ENCODE measurements around the gene LRP1B.

The LRP1B gene

DNA sequence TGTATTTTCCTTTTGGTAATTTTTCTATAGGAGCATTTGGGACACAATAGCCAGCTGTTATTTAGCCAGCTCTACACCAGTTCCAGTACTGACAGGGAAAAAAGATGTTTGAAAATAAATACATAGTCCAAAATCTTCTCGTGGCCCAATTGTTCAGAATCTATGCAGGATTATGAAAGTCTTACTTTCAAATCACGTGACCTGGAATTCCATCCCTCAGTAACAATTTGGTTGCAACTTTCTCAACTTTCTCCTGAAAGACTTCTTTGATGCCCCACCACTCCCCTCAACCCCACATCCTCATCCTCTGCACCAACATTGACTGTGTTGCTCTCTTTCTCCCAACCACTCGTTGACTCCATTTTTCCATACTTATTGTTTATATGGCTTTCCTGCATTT lies 539.0 kb downstream of the LRP1B start:
- no peak for DNase-seq (ENCODE audit: low read depth in 2 of 2)

GRCh38 chr2:141590620-141591019 lies 540.2 kb downstream of the LRP1B start:
- DNase-seq (ENCODE audit: low read depth in 2 of 2), result no peak

- DNase-seq (ENCODE audit: low read depth in 2 of 2), result no peak
Measured at GRCh38 chr2:141589314-141589713, 541.5 kb downstream of the LRP1B start.

GRCh38 chr2:141586985-141587384 lies 543.8 kb downstream of the LRP1B start:
- no peak for DNase-seq (ENCODE audit: low read depth in 2 of 2)

GRCh38 chr2:141582213-141582612 lies 548.6 kb downstream of the LRP1B start:
- DNase-seq (ENCODE audit: low read depth in 2 of 2), result no peak

DNA sequence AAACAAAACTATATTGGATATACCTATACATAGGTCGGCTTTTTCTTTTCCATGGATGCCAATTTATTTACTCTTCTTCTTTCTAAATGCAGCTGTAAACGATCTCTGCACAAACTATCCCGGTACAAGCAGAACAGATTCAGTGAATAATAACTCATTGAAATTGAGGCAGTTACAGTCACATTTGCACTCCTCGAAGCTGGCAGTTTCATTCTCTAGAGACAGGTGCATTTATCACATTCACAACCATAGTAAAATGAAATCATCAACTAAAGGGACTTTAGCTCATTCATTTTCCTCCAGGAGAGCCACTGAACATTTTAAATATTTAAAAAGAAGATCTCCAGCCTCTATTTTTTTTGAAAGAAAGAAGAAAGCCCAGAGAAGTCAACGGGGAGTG lies 551.7 kb downstream of the LRP1B start:
- no peak for DNase-seq (ENCODE audit: low read depth in 2 of 2)

DNA sequence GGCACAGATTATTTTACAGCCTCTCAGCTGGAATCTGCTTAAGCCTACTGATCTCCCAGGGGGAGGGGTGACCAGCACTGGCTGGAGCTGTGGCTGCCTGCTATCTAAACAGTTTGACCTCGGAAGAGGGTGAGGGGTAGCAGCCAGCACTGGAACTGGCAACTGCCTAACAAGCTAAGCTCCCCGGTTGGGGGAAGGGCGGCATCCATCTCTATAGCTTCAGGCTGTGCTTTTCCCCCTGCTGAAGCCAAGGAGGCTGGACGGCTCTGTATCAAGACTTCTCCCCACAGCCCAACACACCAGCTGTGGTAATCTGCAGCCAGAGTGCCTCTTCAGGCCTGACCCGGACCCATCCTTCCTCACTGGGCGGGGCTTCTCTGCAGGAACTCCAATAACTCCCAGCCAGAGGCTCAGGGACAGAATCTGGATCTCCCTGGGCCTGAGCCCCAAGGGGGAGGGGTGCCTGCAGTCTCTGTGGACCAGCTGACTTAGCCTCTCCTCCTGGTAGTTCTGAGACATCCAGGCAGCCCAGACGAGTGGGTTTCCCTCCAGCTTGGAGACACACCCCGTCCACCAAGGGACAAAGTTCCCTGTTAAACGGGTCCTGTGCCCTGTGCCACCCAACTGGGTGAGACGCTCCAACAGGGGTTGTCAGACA lies 560.2 kb downstream of the LRP1B start:
- DNase-seq (ENCODE audit: low read depth in 2 of 2), result no peak

DNA sequence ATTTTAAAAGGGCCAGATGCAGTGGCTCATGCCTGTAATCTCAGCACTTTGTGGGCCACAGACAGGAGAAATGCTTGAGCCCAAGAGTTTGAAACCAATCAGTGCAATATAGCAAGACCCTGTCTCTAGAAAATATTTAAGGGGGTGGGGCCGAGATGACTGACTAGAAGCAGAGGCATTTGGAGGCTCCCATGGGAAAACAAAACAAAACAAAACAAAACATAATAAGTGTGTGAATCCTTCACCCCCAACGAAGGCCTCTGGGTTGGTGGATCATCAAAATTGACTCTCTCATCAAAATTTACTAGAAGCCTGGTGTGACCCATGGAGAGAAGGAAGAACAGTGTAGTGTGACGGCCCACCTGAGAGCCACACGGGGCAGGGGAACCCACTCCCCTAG lies 560.9 kb downstream of the LRP1B start:
- no peak for DNase-seq (ENCODE audit: low read depth in 2 of 2)

- DNase-seq (ENCODE audit: low read depth in 2 of 2), result no peak
Measured at GRCh38 chr2:141565597-141565996, 565.2 kb downstream of the LRP1B start.

- no peak for DNase-seq (ENCODE audit: low read depth in 2 of 2)
Measured at GRCh38 chr2:141560723-141561122, 570.1 kb downstream of the LRP1B start.

DNA sequence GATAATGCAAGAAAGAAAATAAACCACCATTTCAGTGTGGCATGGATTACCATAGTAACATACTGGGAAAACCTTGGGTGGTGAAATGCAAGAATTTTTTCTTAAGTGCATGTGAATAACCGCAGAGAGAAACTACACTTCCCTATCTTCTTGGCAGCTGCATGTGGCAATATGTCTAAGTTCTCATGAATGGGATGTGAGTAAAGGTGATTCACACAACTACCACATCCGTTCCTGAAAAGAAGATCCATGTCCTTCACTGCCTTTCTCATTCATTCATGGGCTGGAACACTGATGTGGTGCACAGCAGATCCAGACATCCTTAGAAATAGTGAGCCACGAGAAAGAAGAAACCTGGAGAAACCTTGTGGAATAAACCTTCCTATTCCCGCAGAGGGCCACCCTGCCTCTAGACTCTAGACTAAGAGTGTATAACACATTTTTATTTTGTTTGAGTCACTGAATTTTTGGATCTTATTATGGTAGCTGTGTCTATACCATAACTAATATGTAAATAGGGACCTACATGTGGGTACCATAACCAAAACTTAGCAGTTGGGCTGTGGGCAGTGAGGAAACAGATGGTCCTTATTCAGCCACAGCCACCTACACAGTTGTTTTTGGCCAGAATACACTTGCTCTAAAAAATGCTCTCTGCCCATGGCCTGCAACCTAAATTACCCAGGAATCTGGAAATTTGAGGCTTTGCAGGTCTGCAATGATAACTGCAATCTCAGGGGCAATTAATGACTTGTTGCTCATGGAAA lies 573.3 kb downstream of the LRP1B start:
- no peak for DNase-seq (ENCODE audit: low read depth in 2 of 2)

DNA sequence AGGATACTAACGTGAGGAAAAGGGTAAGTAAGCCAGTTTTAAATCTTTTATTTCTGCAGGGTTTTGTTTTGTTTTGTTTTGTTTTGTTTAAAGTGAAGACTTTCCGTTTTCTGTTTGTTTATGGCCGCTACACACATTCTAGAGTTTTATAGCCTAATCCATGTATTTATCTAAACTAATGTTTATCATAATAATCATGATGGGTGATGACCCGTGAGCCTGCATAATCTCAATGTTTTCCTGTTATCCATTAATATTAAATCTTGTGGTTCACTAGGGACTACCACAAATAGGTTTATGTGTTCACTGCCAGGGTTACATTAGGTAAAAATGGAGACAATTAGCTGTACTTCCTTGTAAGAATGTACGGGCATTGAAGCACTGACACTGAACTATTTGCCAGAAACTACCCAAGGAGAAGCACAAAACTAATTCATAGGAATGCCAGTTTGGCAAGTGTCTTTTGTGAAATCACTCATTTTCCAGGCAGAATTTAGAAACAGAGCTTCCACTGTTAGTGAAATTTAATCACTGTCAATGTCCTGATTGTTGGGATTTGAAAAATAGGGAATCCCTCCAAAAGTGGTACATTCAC lies 574.8 kb downstream of the LRP1B start:
- DNase-seq (ENCODE audit: low read depth in 2 of 2), result no peak

- DNase-seq (ENCODE audit: low read depth in 2 of 2), result no peak
Measured at GRCh38 chr2:141554810-141555209, 576.0 kb downstream of the LRP1B start.

DNA sequence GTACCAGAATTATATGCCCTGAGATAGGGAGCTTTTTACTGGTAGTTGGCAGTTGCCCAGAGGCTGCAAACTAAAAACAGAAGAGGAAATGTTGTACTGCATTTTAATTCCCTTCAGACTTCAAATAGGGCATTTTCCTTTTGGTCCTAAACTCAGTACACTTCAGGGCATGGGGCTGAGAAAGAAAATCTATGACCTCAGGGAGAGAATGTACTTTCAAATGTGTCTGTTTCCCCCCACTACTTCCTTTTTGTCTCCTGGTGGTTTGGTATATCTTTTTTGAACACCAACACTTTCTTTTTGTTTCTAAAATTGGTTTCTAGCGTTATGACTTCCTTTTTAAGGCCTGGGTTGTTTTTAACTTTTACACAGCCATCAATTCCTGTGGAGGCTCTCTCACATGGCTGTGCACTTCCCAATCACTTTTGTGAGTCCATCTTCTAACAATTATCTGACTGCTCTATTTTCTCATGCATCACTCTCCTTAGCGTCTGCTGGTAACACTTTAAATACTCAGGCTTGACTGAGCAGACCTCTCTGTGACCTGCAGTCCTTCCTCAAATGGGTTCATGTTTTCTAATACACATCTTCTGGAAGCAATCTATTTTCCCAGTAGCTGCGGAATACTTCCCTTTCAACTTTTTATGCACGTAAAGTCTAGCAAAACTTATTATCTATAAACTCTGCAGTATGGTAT lies 596.0 kb downstream of the LRP1B start:
- DNase-seq (ENCODE audit: low read depth in 2 of 2), result no peak

GRCh38 chr2:141529659-141530058 lies 601.2 kb downstream of the LRP1B start:
- DNase-seq (ENCODE audit: low read depth in 2 of 2), result no peak

- DNase-seq (ENCODE audit: low read depth in 2 of 2), result no peak
Measured at GRCh38 chr2:141528990-141529389, 601.8 kb downstream of the LRP1B start.

DNA sequence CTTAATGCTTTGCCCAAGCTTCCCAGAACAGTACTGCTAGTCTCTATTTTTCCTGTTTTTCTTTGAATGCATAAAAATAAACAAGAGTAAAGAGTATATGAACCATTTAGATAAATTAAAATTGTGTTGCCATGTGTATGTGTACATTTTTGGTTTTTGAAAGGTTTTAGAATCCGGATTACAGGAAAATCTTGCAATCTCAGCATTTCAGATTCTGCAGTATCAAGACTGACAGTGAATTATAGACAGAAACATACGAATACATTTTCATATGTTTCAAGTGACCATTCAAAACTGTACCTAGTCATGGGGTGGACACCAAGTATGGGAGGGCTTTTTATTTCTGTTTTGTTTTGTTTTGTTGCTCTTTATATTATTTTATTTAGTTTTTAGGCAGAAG lies 604.1 kb downstream of the LRP1B start:
- DNase-seq (ENCODE audit: low read depth in 2 of 2), result no peak

GRCh38 chr2:141524777-141525176 lies 606.0 kb downstream of the LRP1B start:
- no peak for DNase-seq (ENCODE audit: low read depth in 2 of 2)

DNA sequence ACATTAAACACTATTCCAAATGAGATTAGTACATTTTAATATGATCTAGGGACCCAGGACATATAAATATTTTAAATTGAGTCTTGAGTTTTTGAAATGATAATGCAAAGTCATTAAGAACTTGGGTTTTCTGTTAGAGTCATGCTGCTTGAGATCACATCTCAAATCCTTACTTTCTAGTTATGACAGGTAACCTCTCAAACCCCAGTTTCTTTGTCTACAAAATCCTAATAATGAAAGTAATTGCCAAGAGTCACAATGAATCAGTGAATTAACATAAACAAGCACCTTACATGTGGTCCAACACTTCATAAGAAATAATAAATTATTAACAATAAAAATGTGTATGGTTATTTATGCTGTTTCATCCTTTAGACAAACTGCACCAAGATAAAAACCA lies 607.6 kb downstream of the LRP1B start:
- no peak for DNase-seq (ENCODE audit: low read depth in 2 of 2)

DNA sequence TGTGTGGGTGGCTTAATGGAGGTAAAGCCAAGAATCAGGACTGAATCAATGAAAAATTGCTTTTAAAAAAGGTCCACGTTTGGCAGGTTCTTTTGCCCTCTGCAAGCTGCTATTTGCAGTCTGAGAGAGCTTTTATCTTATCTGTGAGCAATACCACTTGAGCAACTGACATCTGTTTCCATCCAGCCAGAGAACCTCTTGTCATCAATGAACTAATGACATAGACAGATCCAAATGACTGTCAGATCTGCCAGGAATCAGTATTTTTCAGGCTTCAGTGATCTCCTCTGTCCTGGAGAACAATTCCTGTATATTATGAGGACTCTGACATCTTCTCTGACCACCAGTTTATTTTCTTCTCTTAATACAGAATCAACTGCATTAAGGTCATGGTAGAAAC lies 608.1 kb downstream of the LRP1B start:
- DNase-seq (ENCODE audit: low read depth in 2 of 2), result no peak

DNA sequence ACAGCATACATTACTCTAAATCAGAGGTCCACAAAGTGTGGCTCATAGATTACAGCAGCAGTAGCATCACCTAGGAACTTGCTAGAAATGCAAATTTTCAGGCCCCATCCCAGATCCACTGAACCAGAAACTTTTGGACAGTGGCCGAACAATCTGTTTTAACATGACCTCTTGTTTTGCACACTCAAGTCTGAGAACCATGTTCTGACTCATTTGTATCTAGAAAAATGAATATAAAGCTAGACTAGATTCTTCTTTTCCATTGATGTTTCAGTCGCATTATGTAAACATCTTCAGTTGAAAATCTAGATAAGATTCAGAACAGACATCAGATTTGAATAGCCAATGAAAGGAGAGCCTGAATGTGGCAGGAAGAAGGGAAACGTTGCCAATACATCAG lies 608.8 kb downstream of the LRP1B start:
- no peak for DNase-seq (ENCODE audit: low read depth in 2 of 2)

DNA sequence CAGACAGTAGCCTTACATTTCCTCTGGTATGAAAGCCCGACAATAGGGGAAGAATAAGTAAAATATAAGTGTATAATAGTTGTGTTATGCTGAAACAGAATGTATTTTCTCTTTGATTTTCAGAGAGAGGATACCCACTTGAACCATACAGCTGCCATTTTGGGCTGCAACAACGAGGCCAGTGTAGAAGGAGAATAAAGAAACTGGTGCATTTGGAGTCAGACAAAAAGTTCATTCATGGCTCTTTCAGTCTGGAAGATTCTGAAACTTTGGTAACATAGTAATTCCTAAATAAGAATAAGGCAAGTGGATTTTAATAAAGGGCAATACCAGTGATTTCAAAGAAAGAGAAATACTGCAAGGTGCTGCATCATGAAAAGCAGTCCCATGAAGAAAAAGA lies 610.9 kb downstream of the LRP1B start:
- DNase-seq (ENCODE audit: low read depth in 2 of 2), result no peak

Data from stimulated activated CD8-positive, alpha-beta memory T cell treated with anti-CD3 and anti-CD28 coated beads, Interleukin-7, amount 100 ng/mL, for 1 hour (primary cell).